H4 (cell line): ENCODE data around the gene CMSS1. TPM values are rescaled to one million over a fixed set of nuclear protein-coding genes. Genes with fewer than 3 reads are reported as not detected.

Experiments used
- DNase-seq: peaks from one replicate; pipeline ENCODE4 v3.0.0-alpha.2; 2015; ENCODE audit warnings: low spot score
- total RNA-seq: library from RNA; depleted of rRNA; stranded (reverse); fragments of >200 nt; shearing (Covaris generic); gene quantifications from 2 replicates; pipeline ENCODE4 v1.2.3, GENCODE V29; 2014

CMSS1 gene
- total RNA-seq, 1 experiment from 2014 or later: 39.3 TPM

DNA sequence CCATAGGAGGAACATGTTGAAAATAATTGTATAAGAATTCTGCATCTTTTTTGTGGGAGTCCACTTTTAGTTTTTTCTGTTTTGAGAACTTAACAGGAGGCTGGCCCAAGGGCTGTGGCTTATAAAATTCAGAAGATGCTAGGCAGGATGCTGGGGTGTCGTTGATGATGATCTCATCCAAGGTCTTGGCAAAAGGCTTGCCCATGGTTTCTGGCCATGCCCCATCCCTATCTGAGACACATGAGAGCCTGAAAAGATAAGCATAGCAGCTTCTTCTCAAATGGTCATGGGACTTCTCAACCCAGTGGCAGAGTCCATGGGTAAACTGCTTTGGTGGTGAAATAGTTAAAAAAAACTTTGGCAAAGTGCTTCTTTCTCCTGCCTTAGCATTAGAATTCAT, 35.2 kb downstream of the CMSS1 start:
- no peak for DNase-seq

DNA sequence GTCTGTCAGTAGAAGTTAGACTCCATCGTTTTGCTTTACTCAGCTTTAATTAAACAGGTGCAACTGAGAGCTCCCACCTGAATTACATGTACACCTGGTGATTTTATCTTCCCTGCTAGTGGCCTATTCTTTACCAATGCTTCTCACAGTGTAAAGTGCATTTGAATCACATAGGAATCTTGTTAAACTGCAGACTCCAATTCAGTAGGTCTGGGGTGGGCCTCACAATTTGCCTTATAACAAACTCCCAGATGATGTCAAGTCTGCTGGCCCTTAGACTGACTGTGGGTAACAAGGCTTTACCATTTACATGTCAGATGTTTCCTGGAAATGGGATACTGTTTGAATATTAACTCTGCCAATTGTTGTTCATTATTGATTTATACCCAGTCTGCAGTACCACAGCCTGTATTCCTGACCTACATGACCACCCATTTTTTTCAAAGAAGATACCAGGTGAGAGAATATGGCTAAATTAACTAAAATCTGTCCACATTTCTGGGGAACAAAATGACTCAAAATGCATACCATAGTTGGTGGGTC, 37.2 kb downstream of the CMSS1 start:
- no peak for DNase-seq

DNA sequence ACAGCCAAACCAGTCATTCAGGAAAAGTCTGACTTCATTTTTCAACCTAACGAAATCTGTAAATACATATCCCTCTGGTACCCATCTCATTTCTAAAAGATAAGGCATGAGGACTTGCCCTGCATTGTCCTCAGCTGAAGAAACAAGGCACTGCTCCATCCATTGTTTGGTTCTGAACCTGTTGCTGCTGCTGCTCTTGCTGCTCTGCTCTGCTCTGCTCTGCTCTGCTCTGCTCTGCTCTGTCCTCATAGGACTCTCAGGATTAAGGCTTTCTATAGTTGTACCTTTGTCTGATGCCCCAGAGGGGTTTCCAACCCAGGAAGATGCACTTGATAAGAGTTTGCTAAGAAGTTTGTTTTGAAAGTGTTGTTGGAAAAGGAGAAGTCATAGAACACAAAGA, 38.2 kb downstream of the CMSS1 start:
- DNase-seq: no peak

DNA sequence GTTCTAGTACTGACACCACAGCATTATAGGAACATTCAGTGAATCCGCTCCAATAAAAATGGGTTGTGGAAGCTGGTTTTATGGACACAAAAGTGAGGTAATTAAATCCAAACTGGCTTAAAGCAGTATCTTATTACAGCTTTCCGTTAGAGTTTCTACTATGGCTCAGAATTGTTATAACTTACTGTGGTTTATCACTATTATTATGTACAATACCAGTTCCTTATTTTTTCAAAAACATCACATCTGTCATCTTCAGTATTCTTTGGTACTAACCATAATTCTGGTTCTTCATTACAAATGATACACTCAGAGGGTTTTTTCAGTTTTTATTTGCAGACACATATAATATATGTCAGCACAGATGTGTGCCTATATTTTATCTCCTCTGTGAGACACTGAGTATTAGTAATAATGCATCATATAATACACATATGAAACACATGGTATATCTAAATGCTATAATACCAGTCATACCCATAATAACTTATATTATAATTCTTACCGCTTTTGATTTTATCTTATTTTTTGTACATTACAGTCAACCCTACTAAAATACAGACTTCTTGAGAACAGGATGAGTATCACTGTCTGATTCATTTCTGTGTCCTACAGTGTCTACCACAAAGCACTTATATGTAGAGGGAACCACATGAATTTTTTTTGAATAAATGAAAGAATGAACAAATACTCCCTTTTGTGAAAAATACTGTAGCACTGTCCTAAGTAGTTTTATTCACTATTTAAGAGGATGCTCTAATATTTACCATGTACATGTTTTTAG, 39.0 kb downstream of the CMSS1 start:
- DNase-seq: no peak

DNA sequence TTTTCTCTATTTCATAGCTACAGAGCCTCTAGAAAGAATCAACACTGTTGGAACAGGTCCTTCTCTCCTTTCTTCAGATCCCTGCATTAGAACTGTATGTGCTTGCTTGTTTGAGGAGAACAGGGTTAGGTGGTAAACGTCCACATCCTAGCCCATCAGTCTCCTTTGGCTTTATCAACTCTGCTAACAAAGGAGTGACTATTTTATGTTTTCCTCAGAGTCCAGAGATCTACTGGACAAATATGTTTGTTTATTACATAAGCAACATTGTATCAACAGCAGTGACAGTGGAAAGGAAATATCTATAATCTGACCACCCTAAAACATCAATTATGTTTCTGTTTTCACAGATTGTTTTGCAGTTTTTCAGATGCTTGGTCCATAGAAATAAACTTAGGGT, 39.6 kb downstream of the CMSS1 start:
- DNase-seq: no peak

DNA sequence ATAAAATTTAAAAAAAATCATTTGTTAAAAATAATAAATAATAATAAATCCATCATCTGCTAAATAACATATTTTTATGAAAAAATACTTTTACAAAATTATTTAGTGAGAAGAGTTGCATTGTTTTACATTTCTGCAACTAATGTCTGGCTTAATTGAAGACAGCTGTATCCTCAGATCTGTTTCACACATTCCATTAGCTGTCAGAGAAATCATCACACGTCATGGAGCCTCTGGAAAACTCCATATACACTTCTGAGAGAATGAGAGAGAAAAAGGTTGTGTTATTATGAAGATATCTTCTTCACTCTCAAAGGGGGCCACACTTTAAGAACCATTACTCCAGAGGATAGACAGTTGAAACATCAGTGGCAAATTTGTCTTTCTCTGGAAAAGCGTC, 40.8 kb downstream of the CMSS1 start:
- no peak for DNase-seq

DNA sequence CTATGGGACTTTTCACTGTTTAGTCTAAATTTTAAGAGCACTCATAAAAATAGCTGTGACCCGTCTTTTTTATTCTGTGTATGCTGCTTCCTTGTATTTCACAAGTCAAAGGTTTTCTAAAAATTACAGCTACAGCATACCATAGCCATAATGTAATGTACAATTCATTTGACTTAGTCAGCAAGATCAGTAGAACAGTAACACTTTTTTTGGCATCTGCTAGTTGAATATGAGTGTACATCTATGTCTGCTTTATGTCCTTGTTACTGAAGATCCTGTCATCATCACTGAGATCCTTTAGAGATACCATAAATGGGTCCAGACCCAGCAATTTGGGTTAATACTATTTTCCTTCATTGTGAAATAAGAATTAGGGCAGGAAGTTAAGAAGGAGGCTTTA, 42.2 kb downstream of the CMSS1 start:
- no peak for DNase-seq

DNA sequence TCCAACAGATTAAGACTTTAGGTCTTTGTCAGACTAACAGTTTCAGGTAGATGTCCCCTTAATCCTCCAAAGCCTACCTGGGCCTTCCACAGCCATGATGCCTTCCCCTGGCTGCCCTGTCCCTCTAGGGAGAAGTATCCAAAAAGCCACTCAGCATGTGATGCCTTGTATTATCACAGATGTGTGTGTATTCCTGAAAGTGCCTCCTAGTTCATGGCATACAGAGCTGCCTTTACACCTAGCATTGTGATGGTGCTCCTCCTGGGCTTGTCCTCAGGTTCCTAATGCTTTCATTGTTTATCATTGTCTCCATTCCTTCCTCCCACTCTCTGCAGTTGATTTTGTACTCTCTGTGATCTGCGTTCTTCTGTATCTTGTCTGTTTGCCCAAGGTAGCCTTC, 43.6 kb downstream of the CMSS1 start:
- no peak for DNase-seq

DNA sequence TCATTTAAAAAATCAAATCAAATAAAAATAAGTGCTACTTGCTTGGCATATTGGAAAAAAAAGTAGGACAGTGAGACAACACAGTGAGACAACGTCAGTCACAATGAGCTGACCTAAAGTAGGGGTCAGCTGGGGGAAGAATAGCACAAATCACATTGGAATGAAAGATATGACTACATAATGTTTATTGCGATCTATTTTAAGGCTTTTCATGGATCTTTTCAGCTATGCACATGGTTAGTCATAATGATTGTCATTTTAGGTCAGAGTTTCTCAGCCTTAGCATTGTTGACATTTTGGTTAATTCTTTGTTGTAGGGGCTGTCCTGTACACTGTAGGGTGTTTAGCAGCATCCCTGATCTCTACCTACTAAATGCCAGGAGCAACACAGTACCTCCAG, 44.5 kb downstream of the CMSS1 start:
- DNase-seq: no peak

DNA sequence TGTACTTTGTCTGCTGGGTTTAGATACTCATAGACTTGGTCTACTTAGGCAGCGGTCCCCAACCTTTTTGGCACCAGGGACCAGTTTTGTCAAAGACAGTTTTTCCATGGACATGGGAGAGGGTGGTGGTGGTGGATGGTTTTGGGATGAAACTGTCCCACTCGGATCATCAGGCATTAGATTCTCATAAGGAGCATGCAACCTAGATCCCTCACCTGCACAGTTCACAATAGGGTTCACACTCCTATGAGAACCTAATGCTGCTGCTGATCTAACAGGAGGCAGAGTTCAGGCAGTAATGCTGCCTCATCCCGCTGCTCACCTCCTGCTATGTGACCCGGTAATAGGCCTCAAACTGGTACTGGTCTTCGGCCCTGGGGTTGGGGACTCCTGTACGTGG, 45.3 kb downstream of the CMSS1 start:
- DNase-seq: no peak

DNA sequence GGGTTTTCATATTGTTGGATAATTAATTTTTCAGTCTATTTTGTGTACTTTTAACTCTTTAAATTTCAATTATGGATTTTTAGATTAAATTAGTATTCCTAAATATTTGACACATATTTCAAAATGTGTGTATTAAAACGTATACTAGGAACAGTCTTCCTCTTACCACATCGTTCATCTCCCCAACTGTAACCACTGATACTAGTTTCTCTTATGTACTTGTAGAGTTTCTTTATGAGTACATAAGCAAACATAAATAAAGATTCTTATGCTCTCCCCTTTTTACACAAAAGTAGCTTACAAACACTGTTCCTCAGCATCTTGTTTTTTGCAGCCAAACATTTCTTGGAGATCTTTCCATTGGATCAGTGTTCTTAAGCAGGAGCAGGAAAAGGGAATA, 45.9 kb downstream of the CMSS1 start:
- no peak for DNase-seq

DNA sequence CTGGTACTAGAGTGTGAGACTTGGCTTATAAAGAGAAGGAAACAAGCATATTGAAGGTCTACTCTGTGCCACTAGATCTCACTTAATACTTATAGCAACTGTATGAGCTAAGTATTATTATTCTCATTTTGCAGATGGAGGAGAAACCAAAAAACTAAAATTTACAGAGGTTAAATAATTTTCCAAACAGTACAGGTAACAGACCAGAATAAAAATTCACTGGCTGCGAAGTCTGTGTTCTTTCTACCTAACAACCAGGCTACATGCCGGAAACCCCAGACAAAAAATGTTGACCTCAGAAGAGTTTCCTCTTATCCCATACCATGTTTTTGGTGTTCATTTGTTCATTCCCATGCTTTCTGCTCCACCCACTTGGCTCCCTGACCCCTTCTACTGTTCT, 46.6 kb downstream of the CMSS1 start:
- DNase-seq: no peak

DNA sequence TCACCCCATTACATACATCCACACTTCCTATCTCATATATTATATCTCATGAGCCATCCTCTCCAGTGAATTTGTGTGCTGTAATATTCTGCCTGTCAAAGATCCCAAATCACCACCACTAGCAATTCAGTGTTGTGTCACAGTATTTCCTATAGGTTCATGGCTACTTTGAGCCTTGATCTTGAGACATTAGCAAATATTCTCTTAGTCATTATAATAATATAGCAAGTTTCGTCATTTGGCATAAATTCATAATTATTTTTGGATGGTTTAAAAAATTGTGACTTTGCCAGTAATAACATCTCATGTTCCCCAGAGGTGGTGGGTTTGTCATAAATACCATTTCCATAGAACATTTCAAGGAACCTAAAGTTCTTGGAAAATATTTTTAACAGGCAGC, 47.7 kb downstream of the CMSS1 start:
- no peak for DNase-seq

DNA sequence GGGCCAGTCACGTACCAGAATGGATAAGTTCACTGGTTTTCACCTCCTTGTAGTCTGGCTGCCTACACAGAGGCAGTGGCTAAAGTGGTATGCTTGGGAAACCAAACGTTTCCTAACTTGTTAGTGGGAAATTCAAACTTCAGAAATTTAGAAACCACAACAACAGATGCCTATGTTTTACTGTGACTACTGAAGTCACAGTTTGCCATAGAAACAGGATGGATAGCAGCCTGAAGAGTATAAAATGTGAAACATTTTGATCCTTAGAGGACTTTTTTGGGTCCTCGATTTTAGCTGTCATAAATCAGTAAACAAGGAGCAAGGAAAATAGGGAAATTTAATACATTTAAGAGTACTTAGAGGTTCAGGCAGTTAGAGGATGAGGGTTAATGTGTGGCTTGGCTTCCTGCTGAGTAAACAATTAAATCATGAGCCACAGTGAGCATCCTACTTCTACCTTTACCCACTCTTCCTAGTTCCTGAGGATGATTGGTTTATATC, 48.6 kb downstream of the CMSS1 start:
- DNase-seq: peak; percentile 72

DNA sequence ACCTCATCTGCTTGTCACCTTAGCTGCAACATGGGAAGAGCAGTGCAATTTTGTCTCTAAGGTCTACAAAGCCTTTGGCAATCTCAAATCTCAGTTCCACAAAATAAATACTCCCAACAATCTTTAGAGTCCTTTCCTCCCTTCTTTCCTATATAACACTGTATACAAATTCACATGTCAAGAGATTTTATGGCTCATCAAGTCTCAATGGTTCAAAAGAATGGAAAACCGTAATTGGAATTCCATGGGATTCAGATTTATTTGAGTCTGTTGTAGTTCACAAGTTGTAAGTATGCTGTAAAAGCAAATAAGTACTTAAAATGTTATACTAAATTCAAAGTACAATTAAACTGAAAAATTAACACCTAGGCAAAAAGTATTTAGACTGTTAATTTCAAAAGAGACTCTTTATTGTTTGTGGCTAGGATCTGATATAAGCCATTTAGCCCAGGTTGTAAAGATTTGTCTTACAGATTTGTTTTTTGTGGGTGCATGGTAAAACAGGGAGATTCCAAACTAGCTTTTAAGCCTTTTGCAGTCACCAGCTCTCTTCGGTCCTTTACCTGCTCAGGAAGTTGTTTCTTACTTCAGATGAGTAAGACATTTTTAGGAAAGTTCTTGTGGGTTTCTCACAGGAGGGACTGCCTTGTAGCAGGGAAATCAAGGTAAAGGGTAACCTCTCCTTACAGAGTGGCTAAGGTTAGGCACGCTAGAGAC, 50.1 kb downstream of the CMSS1 start:
- no peak for DNase-seq

DNA sequence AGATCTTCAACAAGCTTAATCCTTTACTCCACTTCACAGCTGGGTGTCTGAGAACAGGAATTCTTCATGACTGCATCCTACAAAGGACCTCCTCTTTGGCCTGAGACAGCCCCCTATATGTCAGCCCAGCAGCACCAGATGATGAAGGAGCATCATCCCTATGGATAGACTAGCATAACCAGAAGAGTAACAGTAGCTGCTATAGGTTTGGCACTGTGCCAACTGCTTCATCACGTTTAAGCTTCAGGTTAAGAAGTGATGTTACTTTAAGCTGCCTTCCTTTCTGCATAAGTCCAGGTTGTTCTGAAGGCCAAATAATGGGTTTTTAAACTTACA, 50.6 kb downstream of the CMSS1 start:
- DNase-seq: peak; percentile 19

DNA sequence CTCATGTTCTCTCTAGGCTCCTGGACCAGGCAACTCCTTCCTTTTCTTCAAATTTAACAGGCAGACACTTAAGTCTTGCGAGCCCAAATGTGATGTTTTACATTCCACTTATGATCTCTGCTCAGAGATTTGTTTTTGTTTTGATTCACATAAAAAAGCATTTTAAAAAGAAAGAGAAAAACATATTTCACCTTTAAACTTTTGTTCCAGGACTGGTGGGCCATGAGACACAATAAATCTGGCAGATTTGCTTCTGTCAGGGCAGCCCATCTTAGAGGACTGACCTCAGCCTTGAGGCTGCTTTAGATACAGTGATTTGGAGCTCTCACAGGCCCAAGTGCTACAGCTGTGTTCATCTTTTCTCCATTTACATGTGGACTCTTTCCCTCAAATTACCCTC, 52.0 kb downstream of the CMSS1 start:
- no peak for DNase-seq

DNA sequence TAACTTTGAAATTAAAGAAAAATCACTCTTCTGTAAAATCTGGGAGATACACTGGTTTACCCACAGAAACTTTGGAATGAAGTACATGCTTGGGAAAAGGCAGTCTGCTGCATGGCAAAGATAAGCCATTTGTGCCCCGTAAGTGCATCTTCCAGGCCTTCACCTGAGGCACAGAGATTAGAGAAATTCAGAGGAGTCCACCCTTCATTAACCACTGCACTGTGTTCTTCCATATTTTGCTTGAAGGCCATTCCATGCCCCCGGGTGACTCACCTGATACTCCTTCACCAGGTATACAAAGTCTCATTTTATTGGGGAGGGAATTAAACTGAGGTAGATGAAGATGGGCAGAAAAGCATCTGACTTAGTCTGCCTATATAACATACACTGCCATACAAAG, 53.0 kb downstream of the CMSS1 start:
- DNase-seq: no peak

DNA sequence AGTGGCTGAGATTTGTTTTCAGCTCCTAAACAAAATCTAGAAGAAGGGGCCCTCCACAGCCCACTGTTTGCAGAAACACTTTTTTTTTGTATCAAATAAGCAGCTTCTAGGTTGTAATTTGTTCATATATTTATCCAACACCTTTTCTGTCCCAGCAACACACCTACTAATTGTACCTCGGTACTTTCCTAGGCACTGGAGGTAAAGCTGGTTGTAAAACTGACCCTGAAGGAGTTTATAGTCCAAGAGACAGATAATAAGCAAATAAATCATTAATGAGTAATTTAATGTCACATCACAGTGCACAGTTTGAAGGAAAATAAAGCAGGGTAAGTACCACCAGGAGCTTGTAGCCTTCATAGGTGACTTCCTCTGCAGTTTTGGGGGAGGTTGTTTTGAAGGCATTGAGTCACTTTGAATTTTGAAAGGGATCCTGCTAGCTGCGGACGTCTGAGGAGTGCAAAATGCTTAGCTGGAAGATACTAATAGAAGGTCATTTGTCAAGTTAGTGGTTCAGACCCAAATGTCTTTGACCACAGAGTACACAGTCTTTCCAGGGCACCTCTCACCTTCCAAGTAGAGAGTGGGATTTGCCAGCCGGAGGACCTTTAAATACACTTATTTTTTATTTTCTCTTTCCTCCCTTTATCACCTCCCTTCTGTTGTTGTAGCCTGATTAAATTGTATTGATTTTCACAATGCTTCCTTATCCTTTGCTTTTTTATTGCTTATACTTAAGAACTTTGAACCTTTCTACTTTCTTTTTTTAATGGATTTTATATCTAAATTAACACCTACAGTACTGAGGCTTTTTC, 53.8 kb downstream of the CMSS1 start:
- no peak for DNase-seq

DNA sequence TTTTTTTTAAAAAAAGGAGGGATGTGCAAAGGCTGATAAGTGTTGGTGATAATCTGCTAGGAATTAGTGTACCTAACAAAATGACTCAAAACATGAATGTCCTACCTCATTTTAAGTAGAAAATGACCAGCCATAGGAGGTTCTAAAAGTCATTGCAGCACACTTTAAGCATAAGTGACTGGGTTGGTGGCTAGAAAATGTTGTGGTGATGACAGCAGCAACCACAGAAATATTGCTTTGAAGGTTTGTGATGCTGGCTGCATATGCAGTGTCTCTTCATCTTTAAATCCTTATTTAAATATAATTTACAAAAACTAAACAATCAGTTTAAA, 55.2 kb downstream of the CMSS1 start:
- DNase-seq: no peak

DNA sequence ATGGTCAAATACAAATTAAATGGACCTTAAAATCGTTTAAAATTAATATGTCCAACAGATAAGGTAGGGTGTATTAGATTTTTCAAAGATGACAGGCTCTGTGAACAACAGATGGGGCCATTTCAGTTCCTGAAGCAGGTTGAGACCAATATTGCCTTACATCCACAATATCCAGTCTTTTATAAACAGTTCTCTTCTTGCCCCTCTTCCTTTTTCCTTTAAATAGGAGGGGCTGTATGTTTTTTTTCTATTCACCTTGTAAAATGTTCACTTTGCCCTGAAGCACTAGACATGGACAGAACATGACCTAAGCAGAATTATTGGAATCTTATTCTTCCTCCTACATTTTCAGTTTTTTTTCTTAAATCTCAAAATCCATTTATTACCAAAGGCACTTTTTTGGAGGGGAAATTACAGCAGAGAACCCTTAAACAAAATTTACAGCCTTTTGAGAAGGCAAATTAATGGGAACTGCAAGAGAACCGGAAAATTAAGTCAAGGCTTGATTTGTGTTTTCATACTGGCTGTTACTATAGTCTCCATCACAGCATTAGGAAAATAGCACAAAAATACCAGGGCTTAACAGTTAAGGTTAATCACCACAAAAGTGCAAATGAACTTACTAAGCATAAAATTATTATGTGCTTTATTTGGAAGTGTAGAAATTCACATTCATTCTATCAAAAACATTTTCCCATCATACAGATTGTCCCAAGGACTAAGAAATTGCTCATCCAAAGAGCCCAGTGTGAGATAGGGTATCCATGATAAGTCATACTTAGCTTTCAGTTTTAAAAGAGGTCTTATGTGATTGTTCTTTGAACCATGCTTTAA, 55.8 kb downstream of the CMSS1 start:
- no peak for DNase-seq
